GM23338 (cell line): ENCODE results near the gene HGFAC. TPM values are rescaled to one million over a fixed set of nuclear protein-coding genes. Genes with fewer than 3 reads are reported as not detected.

Experiments used
- ATAC-seq: fragments of 200-7000 bp; cut with Tn5 transposase; 3 replicates; pipeline ENCODE4 v1.9.1; 2020
- DNase-seq: peaks from one replicate; pipeline ENCODE4 v3.0.0-alpha.2; 2015; ENCODE audit warnings: low spot score
- H2AFZ ChIP-seq: fragments of 200-600 bp; sonication (generic); 2 replicates; pipeline ENCODE4 v1.8.0; 2016; ENCODE audit warnings: antibody characterized with exemption, mild to moderate bottlenecking, moderate library complexity
- H3F3A ChIP-seq: fragments of 200-600 bp; sonication (generic); replicated peaks from 2 replicates; pipeline ENCODE4 v1.8.0; 2017; ENCODE audit warnings: antibody characterized with exemption, mixed run types, low read depth
- H3K27ac ChIP-seq: fragments of 200-600 bp; sonication (generic); 2 replicates; pipeline ENCODE4 v1.6.1; 2016; ENCODE audit warnings: low read depth
- H3K27me3 ChIP-seq: fragments of 200-600 bp; sonication (generic); 2 replicates; pipeline ENCODE4 v1.8.0; 2016; ENCODE audit warnings: mild to moderate bottlenecking, mixed run types, moderate library complexity; ENCODE audit not compliant: insufficient read depth
- H3K36me3 ChIP-seq: fragments of 200-600 bp; sonication (generic); 2 replicates; pipeline ENCODE4 v1.8.0; 2016; ENCODE audit warnings: mild to moderate bottlenecking; ENCODE audit not compliant: insufficient read depth
- H3K4me1 ChIP-seq: fragments of 200-600 bp; sonication (generic); 2 replicates; pipeline ENCODE4 v1.8.0; 2016; ENCODE audit warnings: mild to moderate bottlenecking, moderate library complexity; ENCODE audit not compliant: insufficient read depth
- H3K4me2 ChIP-seq: fragments of 200-600 bp; sonication (generic); 2 replicates; pipeline ENCODE4 v1.7.1; 2017; ENCODE audit warnings: mixed run types
- H3K4me3 ChIP-seq: fragments of 200-600 bp; sonication (generic); 2 replicates; pipeline ENCODE4 v1.6.1; 2016; ENCODE audit warnings: mixed run types
- H3K79me2 ChIP-seq: fragments of 200-600 bp; sonication (generic); replicated peaks from 2 replicates; pipeline ENCODE4 v1.8.0; 2017; ENCODE audit warnings: mild to moderate bottlenecking; ENCODE audit not compliant: insufficient read depth
- H3K9me2 ChIP-seq: fragments of 200-600 bp; sonication (generic); 2 replicates; pipeline ENCODE4 v1.8.0; 2017; ENCODE audit not compliant: insufficient read depth
- H4K20me1 ChIP-seq: fragments of 200-600 bp; sonication (generic); replicated peaks from 2 replicates; pipeline ENCODE4 v1.8.0; 2017; ENCODE audit warnings: mild to moderate bottlenecking; ENCODE audit not compliant: insufficient read depth
- H3K27ac Mint-ChIP-seq: 2 replicates; pipeline ENCODE4 v1.8.0; 2020; ENCODE audit warnings: inconsistent platforms, mild to moderate bottlenecking, moderate library complexity, mixed read lengths
- H3K27me3 Mint-ChIP-seq: 3 replicates; pipeline ENCODE4 v1.8.0; 2022; ENCODE audit warnings: low read depth, mild to moderate bottlenecking, moderate library complexity, mixed read lengths, inconsistent platforms; ENCODE audit not compliant: insufficient read depth, poor library complexity
- H3K36me3 Mint-ChIP-seq: 3 replicates; pipeline ENCODE4 v1.8.0; 2021; ENCODE audit warnings: low read depth, mild to moderate bottlenecking, inconsistent platforms, moderate library complexity, mixed read lengths
- H3K4me1 Mint-ChIP-seq: 3 replicates; pipeline ENCODE4 v1.8.0; 2020; ENCODE audit warnings: mild to moderate bottlenecking, inconsistent platforms, mixed read lengths
- H3K4me3 Mint-ChIP-seq: 3 replicates; pipeline ENCODE4 v1.8.0; 2021; ENCODE audit warnings: moderate library complexity, mild to moderate bottlenecking, inconsistent platforms, mixed read lengths
- H3K9me3 Mint-ChIP-seq: 3 replicates; pipeline ENCODE4 v1.8.0; 2020; ENCODE audit warnings: moderate library complexity, mild to moderate bottlenecking, inconsistent platforms, mixed read lengths
- CREB1 ChIP-seq: fragments of 250-450 bp; sonication (Bioruptor Pico); IDR thresholded peaks from 2 replicates; pipeline ENCODE4 v1.5.0; 2020; ENCODE audit warnings: low read depth, mild to moderate bottlenecking, moderate library complexity
- CTCF ChIP-seq, 2 experiments: fragments of 200-600 bp in 1 of 2; sonication (generic) in 1 of 2; conservative IDR thresholded peaks; 2 replicates each; pipeline versions ENCODE4 v1.5.1 to v1.6.1; 2016 to 2017; ENCODE audit warnings: antibody characterized with exemption in 2 of 2, low read depth in 2 of 2, mild to moderate bottlenecking in 2 of 2, moderate library complexity in 1 of 2
- ETS1 ChIP-seq: IDR thresholded peaks from 2 replicates; pipeline ENCODE4 v1.6.1; 2016; ENCODE audit warnings: antibody characterized with exemption
- EZH2 ChIP-seq: fragments of 200-600 bp; sonication (generic); IDR thresholded peaks from one replicate; pipeline ENCODE4 v1.8.0; 2017; ENCODE audit warnings: antibody characterized with exemption, mild to moderate bottlenecking, low read depth; ENCODE audit not compliant: unreplicated experiment
- JUNB ChIP-seq: IDR thresholded peaks from one replicate; pipeline ENCODE4 v1.6.1; 2016; ENCODE audit warnings: antibody characterized with exemption; ENCODE audit not compliant: unreplicated experiment
- NANOG ChIP-seq: IDR thresholded peaks from 2 replicates; pipeline ENCODE4 v1.6.1; 2016; ENCODE audit warnings: antibody characterized with exemption, borderline replicate concordance
- POLR2AphosphoS5 ChIP-seq: IDR thresholded peaks from 2 replicates; pipeline ENCODE4 v1.6.1; 2016; ENCODE audit warnings: antibody characterized with exemption, low read depth
- REST ChIP-seq: IDR thresholded peaks from one replicate; pipeline ENCODE4 v1.6.1; 2018; ENCODE audit warnings: antibody characterized with exemption; ENCODE audit not compliant: unreplicated experiment
- STAT1 ChIP-seq: IDR thresholded peaks from one replicate; pipeline ENCODE4 v1.6.1; 2016; ENCODE audit warnings: antibody characterized with exemption; ENCODE audit not compliant: unreplicated experiment
- ZNF462 ChIP-seq: fragments of 250-450 bp; sonication (Bioruptor Pico); IDR thresholded peaks from 2 replicates; pipeline ENCODE4 v1.5.0; 2020; ENCODE audit warnings: mild to moderate bottlenecking, moderate library complexity
- polyA plus RNA-seq: library from polyadenylated mRNA; unstranded; fragments of >200 nt; fragmentation: Nextera tagmentation; extraction: Ambion mirVana; gene quantifications from 2 replicates; pipeline ENCODE4 v1.2.1, GENCODE V29; 2016
- total RNA-seq: library from RNA; depleted of rRNA; stranded (reverse); fragments of >200 nt; shearing (Covaris generic); gene quantifications from 2 replicates; pipeline ENCODE4 v1.2.3, GENCODE V29; 2014

The HGFAC gene
- total and polyA plus RNA-seq, 2 experiments from 2014 or later: 0.94 TPM; not detected in 1

- Mint-ChIP-seq H3K4me3 (no peak overlapping the region), H3K36me3 (peaks cover 13% of the 10 kb centered on the region), H3K4me1 (peaks cover 8% of the 10 kb centered on the region; the same call in 2 of the 3 replicates), H3K27ac (no peak overlapping the region), H3K27me3 (peaks cover 5% of the 10 kb centered on the region), H3K9me3 (peaks cover 10% of the 10 kb centered on the region)
- Histone ChIP-seq H3K79me2 (no peaks in the 10 kb centered on the region), H4K20me1 (no peaks in the 10 kb centered on the region), H3F3A (no peaks in the 10 kb centered on the region), H3K36me3 (no peaks in the 10 kb centered on the region), H3K4me1 (no peaks in the 10 kb centered on the region), H3K4me2 (no peak overlapping the region), H3K27me3 (no peaks in the 10 kb centered on the region), H3K9me2 (no peaks in the 10 kb centered on the region), H2AFZ (no peak overlapping the region), H3K27ac (no peak overlapping the region), H3K4me3 (no peak overlapping the region)
- DNase-seq (no peak), ATAC-seq (no peak)
- TF ChIP-seq EZH2 (no peak), CTCF (conservative IDR thresholded peaks at IDR 0.05; ENCODE audit: low read depth in 2 of 2) (no peak), ETS1 (no peak), REST (no peak), POLR2AphosphoS5 (no peak), JUNB (no peak), NANOG (no peak), CREB1 (no peak), ZNF462 (no peak), STAT1 (no peak)
Measured at GRCh38 chr4:3405176-3405575, 36.6 kb upstream of the HGFAC start.
